Measurements from ENCODE around the gene TWIST2.

GRCh38 chr2:238904177-238904576 is 56.3 kb downstream of the TWIST2 start:
- TF ChIP-seq, protein P1, sequence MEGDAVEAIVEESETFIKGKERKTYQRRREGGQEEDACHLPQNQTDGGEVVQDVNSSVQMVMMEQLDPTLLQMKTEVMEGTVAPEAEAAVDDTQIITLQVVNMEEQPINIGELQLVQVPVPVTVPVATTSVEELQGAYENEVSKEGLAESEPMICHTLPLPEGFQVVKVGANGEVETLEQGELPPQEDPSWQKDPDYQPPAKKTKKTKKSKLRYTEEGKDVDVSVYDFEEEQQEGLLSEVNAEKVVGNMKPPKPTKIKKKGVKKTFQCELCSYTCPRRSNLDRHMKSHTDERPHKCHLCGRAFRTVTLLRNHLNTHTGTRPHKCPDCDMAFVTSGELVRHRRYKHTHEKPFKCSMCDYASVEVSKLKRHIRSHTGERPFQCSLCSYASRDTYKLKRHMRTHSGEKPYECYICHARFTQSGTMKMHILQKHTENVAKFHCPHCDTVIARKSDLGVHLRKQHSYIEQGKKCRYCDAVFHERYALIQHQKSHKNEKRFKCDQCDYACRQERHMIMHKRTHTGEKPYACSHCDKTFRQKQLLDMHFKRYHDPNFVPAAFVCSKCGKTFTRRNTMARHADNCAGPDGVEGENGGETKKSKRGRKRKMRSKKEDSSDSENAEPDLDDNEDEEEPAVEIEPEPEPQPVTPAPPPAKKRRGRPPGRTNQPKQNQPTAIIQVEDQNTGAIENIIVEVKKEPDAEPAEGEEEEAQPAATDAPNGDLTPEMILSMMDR (IDR thresholded peaks at IDR 0.05): no peak
- TF ChIP-seq POLR2AphosphoS5 (IDR thresholded peaks at IDR 0.05) (no peak), POLR2A (IDR thresholded peaks at IDR 0.05) (no peak), EP300 (IDR thresholded peaks at IDR 0.05) (no peak)
